8988T (cell line): Measurements from ENCODE around the gene SYNE4.

Source experiments
- DNase-seq: peaks from one replicate; pipeline ENCODE4 v3.0.0; 2011

The SYNE4 gene

DNA sequence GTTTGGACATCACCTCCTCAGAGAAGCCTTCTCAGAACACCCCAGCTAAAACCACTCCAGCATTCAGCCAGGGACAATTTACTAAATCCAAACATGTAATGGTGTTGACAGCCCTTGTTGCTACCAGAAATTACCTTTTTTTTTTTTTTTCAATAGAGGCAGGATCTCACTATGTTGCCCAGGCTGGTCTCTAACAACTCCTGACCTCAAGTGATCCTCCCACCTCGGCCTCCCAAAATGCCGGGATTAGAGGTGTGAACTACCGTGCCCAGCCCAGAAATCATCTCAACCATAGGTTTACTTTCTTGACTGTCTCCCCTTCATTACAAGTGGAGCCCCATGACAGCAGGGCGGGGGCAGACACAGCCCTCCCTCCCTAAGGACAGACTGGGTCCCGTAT lies 14.8 kb upstream of the SYNE4 start:
- no peak for DNase-seq

DNA sequence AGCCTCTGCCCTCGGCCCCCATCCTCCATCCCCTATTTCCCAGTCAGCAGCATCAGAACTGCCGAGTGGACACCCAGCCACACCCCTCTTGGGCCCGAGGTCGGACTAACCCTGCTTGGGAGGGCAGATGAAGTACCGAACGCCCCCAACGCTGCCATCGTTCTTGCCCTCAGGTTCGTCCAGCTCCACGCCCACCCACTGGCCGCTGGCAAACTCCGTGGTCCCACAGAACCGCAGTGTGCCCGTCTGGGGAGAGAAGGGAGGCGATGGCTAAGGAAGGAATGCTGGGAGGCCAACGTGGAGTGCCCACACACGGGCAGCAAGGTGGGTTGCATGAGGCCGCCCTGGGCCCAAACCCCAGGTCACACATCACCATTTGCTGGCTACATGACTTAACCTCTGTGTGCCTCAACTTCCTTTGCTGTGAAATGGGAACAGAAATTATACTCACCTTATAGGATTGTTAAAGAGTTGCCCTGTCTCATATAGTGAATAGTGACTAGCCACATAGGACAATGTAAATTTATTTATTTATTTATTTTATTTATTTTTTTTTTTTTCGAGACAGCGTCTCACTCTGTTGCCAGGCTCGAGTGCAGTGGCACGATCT lies 10.6 kb upstream of the SYNE4 start:
- DNase-seq = no peak

DNA sequence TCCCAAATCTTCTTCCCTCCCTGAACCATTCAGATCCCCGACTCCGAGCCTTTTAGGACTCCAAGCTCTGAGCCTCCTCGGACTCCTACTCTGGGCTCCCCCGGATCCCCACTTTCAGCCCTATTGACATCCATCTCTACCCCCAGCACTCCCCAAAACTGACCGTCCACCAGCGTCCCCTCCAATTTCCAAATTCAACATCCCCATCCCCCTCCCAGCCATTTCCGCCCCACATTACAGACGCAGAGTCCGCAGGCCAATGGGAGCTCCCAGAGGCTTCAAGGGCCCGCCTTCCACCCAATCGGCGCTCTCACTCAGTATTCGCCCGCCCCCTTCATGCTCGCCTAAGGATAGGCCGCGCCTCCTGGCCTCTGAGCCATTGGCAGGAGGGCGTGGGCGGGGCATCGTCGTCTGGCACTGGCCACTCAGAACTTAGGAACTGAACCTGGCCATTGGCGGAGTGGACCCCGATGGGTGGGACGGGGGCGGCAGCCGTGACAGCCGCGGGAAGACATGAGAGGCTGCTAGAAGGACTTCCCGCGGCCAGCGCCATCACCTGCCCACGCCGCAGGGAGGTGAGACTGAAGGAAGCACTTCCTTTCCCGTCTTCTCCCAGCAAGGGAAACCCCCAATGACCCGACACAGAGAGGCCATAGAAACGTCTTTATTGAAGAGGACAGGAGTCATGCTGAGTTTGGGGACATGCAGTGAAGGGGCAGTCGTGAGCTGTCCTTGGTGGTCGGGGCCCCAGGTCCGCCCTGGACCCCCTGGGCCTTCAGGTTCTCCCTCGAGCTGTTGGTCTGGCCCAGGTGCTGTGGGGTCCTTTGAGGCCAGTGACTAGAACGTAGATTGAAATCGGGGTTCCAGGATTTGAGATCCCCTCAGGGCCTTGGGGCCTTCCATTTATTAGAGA lies 5.7 kb upstream of the SYNE4 start, which contains the start of gene ALKBH6:
TSS of gene ALKBH6 (minus strand) at position 202 of the 913 bp plus-strand sequence. CDS start 816 bp downstream, outside the sequence.
- DNase-seq = peak; percentile 100

DNA sequence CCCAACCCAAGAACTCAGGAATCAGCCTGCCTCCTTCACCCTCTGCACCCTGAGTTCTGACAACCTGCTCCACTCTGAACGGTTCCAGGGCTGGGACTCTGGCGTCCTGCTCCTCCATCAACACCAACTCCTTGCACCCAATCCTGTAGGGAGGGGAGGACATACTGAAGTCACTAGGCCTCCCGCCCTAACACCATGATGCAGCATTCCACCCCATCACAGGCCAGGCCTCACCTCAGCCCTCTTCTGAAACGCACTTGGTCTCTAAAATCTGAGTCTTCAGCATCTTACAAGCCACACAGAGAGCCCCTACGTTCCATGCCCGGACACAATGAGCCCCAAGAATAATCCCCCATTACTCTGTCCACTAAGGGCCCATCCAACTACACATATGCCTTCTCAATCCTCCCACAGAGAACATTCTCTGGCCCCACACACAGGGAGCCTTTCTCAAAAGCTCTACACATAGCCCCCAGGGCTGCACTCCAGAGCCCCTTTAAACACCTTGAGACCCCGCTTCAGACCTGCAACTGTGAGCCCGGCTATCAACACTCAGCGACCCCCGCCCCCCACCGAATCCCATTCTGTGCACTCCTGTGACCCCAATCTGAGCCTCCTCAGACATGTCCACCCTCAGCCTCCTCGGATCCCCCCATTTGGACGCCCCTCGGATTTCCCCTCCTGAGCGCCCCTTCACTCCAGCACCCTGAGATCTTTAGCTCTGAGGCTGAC lies 4.8 kb upstream of the SYNE4 start:
- DNase-seq = no peak

DNA sequence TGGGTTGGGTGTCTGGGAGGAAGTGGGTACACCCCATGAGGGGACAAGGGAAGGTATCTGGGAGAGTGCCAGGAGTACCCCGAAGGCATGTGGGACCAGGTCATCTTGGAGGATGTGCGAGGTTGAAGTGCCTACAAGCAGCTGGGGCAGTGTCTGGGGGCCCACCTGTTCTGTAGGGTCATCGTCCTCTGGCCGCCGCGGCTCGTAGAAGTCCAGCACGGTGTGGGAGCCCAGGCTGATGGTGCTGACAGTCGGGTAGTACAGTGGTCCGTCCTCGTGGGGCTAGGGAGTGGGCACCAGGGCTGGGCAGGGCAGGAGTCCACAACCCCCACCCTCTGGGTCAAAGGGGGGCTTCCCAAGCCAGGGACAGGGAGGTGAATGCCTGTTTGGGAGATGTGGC lies 1.8 kb upstream of the SYNE4 start:
- DNase-seq = no peak

DNA sequence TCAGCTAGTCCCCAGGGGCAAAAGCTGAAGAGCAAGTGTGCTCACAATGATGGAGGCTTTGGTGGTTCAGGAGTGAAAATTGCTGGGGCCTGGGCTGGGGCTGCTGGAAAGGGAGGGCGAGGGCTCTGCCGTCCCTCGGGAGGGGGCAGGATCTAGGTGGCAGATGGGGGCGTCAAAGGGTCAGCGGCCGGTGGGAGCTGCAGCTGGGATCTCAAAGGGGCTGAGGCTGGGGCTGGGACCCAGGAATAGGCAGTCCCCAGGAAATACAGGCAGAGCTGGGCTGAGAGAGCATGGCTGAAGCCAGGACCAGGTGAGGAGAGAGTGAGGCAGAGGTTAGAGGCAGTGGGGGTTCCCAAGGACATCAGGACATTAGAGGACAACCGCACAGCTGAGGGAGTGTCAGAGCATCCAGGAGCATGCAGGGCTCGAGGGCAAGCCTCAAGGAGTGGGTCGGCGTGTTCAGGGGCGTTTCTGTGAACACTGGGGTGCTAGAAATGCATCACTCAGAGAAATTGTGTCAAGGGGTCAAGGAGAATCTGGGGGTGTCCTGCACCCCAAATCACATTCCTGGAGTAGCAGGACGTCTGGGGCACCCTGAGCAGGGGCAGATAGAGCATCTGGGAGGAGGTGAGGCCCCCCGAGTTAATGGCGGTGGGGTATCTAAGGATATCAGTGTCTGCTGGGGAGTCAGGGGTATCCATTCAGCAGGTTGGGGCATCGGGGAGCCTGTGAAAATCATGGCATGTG lies 1.2 kb upstream of the SYNE4 start:
- no peak for DNase-seq

DNA sequence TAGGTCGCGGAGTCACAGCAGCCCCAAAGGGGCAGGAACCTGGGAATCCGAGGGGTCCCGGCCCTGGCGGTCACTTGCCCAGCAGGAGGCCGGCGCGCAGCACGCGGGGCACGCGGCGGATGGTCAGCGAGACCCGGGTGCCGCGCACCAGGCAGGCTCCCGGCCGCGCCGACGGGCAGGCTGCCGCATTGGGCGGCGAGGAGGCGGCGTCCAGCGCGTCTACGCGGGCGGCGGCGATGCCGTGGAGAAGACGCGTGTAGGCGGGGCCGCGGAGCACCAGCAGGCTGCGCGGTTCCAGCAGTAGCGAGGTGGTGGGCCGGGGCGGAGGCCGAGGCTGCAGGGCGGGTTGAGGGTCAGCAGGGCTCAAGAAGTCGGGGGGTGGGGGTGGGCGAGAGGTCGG lies 607 bp upstream of the SYNE4 start:
- no peak for DNase-seq

DNA sequence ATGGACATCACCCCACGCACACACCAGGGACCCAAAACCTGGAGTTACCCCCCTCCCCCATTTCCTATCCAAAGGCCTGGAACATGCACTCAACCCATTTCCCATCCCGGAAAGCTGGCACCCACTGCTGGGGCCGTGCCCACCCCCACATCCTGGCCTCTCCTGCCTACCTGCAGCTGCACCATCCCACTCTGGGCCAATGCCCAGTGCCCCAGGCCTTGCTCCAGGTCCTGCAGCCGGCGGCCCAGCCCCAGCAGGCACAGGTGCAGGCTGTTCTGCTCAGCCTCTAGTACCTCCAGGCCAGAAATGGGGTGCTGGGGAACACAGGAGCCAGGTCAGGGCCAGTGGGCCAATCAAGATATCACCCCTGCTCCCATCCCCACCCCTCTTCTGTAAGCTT lies 1.7 kb downstream of the SYNE4 start:
- DNase-seq = no peak

DNA sequence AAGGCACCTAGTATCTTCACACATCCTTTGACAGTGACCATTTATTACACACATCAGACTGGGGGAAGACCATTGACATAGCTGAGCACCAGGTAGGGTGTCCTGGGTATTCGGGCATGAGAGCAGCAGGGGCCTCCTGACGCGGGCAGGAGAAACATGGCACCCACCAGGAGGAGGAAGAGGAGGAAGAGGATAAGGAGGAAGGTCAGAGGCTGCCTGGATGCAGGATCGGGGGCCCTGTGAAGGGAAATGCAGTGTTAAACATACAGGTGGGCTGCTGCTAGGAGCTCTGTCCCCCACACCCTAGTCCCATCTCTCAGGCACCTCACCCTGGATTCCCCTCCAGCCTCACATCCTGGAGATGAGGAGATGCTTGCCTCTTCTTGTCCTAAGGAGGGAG lies 5.3 kb downstream of the SYNE4 start:
- no peak for DNase-seq

DNA sequence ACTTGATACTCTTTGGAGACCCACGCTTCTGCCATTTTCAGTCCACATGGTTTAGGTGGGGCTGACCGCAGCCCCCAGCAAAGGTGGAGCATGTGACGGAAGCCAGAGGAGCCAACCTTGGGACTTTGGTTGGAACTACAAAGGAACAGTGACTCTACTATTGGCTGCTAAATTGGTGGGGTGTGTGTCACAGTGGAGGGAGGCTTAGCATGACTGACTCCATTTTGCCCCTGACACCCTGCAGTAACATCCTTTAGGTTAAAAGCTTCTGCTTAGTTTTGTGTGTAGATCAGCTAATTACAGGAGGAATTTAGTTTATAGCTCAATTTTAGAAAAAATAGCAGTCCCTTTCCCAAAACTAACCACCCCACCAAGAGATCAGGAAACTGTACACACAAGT lies 7.0 kb downstream of the SYNE4 start:
- no peak for DNase-seq

DNA sequence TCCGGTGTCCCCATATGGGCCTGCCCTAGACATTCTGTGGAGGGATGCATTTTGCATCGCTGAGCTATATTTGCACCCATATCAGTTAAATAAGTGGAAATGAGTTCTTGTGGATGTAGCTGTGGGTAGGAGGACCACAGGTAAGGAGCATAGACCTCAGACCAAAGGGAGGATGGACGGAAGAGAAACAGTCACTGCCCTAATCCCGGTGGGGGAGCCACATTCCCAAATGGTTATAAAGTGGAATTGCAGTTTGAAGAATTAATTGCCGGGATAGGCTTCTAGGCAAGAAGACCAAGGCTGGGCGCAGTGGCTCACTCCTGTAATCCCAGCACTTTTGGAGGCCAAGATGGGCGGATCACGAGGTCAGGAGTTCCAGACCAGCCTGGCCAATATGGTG lies 11.8 kb downstream of the SYNE4 start:
- no peak for DNase-seq

DNA sequence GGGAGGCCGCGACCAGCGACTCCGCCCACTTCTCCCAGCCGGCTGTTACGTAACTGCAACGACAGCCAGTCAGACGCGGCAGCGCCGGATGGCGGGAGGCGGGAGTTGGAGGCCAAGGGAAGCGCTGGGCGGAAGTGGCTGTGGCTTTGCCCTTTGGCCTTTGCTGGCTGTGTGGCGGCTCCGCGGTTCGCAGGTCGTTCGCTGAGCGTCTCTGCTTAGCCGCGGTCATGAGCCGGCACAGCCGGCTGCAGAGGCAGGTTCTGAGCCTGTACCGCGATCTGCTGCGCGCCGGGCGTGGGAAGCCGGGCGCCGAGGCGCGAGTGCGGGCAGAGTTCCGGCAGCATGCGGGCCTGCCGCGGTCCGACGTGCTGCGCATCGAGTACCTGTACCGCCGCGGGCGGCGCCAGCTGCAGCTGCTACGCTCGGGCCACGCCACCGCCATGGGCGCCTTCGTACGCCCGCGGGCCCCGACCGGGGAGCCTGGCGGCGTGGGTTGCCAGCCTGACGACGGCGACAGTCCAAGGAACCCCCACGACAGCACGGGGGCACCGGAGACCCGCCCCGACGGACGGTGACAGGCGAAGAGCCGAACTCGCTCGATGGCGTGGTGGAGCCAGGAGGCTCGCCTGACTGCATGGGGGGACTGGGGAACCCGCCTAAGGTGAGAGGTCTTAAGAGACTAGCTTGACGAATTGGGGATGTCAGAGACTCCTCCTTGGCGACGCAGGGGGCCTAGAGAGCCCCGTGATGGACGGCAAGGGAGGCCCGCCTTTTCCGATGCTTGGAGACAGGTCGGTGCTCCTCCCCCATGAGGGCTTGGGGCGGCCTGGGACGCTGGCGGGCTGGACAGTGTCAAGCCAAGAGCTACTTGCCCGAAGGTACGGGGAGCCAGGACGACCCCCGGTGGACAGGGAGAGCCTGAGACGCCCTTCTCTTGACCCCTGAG lies 13.3 kb downstream of the SYNE4 start, which contains the start of gene SDHAF1:
TSS of gene SDHAF1 (plus strand) at position 141 of the 946 bp plus-strand sequence. CDS start at position 228, 87 bp downstream.
- DNase-seq = peak; percentile 99

DNA sequence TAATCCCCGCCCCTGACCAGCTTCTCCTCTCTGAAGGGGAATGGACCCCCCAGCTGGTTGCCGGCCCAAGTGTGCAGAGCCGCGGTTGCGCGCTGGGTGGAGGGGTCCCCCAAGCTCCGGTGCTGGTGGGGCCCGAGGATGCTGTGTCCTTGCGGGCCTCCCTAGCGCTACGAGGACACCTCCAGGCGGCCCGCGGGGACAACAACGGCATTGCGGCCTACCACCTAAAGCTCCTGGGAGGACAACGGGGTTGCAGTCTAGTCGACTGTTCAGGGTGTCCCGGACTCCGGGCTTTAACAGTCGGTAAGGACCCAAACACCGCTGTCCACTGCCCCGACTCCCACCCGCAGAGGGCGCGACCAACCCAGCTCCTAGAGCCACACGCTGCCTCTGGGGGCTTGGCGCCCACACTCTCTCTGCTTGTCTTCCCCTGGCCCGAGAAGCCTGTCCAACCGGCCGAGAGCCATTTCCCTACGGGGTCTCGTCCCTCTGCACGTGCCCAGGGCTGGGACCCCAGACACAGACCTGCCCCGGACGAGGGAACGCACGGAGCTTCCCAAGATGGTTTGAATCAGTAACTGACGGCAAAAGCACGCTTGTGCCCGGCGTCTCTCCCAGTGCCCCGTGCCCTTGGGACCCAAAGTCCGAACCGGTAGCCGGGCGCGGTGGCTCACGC lies 14.6 kb downstream of the SYNE4 start:
- DNase-seq = no peak

DNA sequence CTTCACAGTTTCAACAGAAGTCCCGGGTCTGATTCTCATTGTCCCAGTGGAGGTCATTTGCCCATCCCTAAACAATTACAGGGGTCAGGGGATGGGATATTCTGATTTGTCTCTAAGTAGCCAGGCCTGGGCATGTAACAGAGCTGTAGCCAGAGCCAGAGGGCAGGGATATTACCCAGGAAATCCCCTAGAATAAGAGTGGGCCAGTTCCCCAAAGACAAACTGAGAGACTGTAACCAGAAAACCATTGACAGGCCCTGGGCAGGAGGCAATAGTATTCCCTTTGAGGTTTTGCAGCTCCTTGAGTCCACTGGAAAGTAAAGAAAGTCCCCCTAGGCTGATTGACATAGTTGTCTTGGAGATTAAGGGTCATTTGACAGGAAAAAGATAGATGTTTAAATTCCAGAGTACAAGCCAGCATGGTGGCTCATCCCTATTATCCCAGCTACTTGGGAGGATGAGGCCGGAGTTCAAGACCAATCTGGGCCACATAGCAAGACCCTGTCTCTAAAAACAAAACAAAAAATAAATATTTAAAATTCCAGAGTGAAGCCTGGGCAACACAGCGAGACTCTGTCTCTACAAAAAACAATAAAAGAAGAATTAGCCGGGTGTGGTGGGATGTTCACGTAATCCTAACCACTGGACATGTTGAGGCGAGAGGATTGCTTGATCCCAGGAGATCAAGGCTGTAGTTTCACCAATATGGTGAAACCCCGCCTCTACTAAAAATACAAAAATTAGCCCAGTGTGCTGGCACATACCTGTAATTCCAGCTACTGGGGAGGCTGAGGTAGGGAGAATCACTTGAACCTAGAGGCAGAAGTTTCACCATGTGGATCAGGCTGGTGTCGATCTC lies 15.5 kb downstream of the SYNE4 start:
- no peak for DNase-seq

DNA sequence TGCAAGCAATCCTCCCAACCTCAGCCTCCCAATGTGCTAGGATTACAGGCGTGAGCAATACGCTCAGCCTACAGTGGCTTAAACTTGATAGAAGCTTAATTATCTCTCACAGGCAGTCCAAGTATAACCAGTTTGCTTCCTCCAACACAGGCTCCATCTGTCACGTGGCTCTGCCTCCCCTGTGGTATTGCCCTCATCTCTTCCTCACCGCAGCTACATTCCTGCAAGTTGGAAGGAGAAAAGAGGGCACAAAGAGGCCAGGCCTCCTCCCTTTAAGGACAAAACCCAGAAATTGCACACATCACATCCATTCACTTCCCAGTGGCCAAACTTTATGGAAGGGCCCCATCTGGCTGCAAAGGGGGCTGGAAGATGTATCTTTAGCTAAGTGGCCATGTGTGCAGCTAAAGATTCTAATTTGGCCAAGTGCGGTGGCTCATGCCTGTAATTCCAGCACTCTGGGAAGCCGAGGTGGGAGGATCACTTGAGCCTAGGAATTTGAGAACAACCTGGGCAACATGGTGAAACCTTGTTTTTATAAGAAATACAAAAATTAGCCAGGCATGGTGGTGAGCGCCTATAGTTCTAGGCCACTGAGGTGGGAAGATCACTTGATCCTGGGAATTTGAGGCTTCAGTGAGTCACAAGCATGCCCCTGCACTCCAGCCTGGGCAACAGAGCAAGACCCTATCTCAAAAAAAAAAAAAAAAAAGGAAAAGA lies 16.7 kb downstream of the SYNE4 start:
- no peak for DNase-seq

DNA sequence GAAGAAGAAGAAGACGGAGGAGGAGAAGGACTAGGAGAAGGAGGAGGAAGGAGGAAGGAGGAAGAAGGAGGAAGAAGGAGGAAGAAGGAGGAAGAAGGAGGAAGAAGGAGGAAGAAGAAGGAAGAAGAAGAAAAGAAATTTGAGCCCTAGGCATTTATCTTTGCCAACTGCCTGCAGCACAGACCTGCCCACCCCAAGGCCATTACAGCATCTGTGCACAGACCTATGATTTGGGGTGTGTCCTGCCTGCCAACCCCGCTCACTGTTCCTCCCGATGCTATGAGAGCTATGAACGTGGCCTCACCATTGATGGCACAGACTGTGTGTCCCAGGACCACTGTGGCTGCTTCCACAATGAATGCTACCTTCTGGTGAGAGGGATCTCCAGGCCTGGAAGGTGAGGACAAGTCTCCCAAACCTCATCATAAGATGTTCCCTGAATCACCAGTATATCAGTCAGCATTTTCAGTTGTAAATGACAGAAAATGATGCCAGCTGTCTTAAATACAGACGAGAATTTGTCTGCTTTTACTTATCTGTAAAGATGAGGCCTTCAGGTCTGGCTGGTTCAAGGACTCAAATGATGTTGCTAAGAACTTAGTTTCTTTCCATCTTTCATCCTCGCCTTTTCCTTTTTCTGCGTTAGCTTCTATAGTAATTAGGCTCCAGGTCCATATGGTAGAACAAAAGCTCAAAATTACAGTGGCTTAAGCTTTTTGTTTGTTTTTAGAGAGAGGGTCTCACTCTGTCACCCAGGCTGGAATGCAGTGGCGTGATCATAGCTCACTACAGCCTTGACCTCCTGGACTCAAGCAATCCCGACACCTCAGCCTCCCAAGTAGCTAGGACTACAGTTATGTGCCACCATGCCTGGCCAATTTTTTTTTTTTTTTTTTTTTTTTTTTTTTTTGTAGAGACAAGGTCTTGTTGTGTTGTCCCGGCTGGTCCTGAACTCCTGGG lies 17.6 kb downstream of the SYNE4 start:
- DNase-seq = no peak

DNA sequence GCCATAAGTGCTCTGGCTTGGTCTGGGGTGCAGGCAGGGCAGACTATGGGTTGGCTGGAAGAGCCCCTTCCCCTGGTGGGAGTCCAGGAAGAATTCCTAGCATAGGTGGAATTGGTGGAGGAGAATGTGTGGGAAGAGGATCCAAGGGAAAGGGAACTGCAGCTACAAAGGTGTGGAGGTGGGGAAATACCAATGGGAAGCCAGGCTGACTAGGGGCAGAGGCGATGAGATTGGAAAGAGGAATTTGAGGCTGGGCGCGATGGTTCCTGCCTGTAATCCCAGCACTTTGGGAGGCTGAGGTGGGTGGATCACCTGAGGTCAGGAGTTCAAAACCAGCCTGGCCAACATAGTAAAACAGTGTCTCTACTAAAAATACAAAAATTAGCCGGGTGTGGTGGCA lies 18.5 kb downstream of the SYNE4 start:
- no peak for DNase-seq

DNA sequence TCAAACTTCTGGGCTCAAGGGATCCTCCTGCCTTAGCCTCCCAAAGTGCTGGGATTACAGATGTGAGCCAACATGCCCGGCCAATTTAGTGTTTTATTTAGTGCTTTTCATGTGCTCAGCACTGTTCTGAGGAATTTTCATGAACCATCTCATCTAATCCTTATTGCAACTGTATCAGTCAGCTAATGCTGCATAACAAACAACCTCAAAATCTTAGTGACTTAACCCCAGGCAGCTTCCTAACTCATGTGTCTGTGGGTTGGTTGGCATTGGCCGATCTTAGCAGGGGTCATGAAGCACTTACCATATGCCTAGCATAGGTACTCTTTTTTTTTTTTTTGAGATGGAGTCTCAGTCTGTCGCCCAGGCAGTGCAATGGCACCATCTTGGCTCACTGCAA lies 19.8 kb downstream of the SYNE4 start:
- no peak for DNase-seq
